DND-41 (cell line): ENCODE measurements around the gene KCNMA1.

ENCODE experiments used
- ATAC-seq: fragments of 200-7000 bp; cut with Tn5 transposase; 3 replicates; pipeline ENCODE4 v1.9.1; 2021; ENCODE audit warnings: low read depth; ENCODE audit not compliant: insufficient read depth
- DNase-seq: peaks from one replicate; pipeline ENCODE4 v3.0.0-alpha.2; 2020
- H2AFZ ChIP-seq: 2 replicates; pipeline ENCODE4 v1.6.0; 2012; ENCODE audit warnings: low read depth, low read length
- H3K27ac ChIP-seq: 2 replicates; pipeline ENCODE4 v1.5.1; 2012; ENCODE audit warnings: low read length, inconsistent platforms
- H3K27me3 ChIP-seq: fragments of 200-600 bp; sonication (generic); 2 replicates; pipeline ENCODE4 v1.6.0; 2012; ENCODE audit warnings: low read length, mild to moderate bottlenecking, inconsistent platforms; ENCODE audit not compliant: insufficient read depth, poor library complexity
- H3K36me3 ChIP-seq: 2 replicates; pipeline ENCODE4 v1.5.1; 2012; ENCODE audit warnings: low read length, inconsistent platforms; ENCODE audit not compliant: insufficient read depth
- H3K4me1 ChIP-seq: 2 replicates; pipeline ENCODE4 v1.5.1; 2012; ENCODE audit warnings: mild to moderate bottlenecking, low read length; ENCODE audit not compliant: insufficient read depth
- H3K4me2 ChIP-seq: 2 replicates; pipeline ENCODE4 v1.6.0; 2012; ENCODE audit warnings: mild to moderate bottlenecking, moderate library complexity, low read length, inconsistent platforms; ENCODE audit not compliant: insufficient read depth
- H3K4me3 ChIP-seq, 2 experiments: fragments of 200-600 bp in 1 of 2; shearing (Covaris generic) in 1 of 2; 2 replicates each; pipeline ENCODE4 v1.5.1; 2012 to 2016; ENCODE audit warnings: inconsistent platforms in 2 of 2, low read length in 2 of 2, mild to moderate bottlenecking in 2 of 2, low read depth in 1 of 2, moderate library complexity in 1 of 2
- H3K79me2 ChIP-seq: 2 replicates; pipeline ENCODE4 v1.6.0; 2012; ENCODE audit warnings: low read length, inconsistent platforms; ENCODE audit not compliant: insufficient read depth
- H3K9ac ChIP-seq: 2 replicates; pipeline ENCODE4 v1.6.0; 2012; ENCODE audit warnings: low read depth, mild to moderate bottlenecking, inconsistent platforms, low read length, moderate library complexity
- H3K9me3 ChIP-seq: 2 replicates; pipeline ENCODE4 v1.5.1; 2012; ENCODE audit warnings: low read length, moderate library complexity, mild to moderate bottlenecking, inconsistent platforms; ENCODE audit not compliant: insufficient read depth, severe bottlenecking
- H4K20me1 ChIP-seq: 2 replicates; pipeline ENCODE4 v1.6.0; 2012; ENCODE audit warnings: low read length; ENCODE audit not compliant: insufficient read depth
- EZH2 ChIP-seq: IDR thresholded peaks from 3 replicates; pipeline ENCODE4 v1.6.1; 2012; ENCODE audit warnings: borderline replicate concordance, low read depth, mild to moderate bottlenecking, moderate library complexity, low read length, inconsistent platforms; ENCODE audit not compliant: severe bottlenecking
- TF ChIP-seq, protein P1 (sequence below): IDR thresholded peaks from 2 replicates; pipeline ENCODE4 v1.5.1; 2012; ENCODE audit warnings: borderline replicate concordance, low read length, moderate library complexity, mild to moderate bottlenecking; ENCODE audit not compliant: poor library complexity, severe bottlenecking; ENCODE audit errors: extremely low read depth

The KCNMA1 gene

DNA sequence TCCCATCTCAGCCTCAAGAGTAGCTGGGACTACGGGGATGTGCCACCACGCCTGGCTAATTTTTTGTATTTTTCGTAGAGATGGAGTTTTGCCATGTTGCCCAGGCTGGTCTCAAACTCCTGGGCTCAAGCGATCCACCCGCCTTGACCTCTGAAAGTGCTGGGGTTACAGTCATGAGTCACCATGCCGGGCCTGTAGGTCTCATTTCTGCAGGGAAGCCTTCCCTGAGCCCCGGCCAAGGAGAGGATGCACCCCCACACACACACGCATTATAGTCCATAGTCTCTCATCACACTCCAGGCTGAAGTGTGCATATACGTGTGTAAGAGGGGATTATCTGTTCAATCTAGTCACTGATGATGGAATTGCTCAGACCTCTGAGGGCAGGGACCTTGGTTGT, 29.3 kb downstream of the KCNMA1 start:
- DNase-seq (no peak), ATAC-seq (no peak)
- no peaks in the 10 kb centered on the region for H3K36me3 ChIP-seq
- H3K4me3 ChIP-seq, result no peak overlapping the region
- H3K27ac ChIP-seq, result no peak overlapping the region
- no peak for TF ChIP-seq EZH2
- TF ChIP-seq, protein P1, sequence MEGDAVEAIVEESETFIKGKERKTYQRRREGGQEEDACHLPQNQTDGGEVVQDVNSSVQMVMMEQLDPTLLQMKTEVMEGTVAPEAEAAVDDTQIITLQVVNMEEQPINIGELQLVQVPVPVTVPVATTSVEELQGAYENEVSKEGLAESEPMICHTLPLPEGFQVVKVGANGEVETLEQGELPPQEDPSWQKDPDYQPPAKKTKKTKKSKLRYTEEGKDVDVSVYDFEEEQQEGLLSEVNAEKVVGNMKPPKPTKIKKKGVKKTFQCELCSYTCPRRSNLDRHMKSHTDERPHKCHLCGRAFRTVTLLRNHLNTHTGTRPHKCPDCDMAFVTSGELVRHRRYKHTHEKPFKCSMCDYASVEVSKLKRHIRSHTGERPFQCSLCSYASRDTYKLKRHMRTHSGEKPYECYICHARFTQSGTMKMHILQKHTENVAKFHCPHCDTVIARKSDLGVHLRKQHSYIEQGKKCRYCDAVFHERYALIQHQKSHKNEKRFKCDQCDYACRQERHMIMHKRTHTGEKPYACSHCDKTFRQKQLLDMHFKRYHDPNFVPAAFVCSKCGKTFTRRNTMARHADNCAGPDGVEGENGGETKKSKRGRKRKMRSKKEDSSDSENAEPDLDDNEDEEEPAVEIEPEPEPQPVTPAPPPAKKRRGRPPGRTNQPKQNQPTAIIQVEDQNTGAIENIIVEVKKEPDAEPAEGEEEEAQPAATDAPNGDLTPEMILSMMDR, result no peak
- no peaks in the 10 kb centered on the region for H3K27me3 ChIP-seq
- H3K79me2 ChIP-seq, result no peaks in the 10 kb centered on the region
- H3K9ac ChIP-seq, result no peak overlapping the region
- H3K9me3 ChIP-seq, result no peaks in the 10 kb centered on the region
- no peak overlapping the region for H2AFZ ChIP-seq
- H4K20me1 ChIP-seq, result no peaks in the 10 kb centered on the region
- H3K4me2 ChIP-seq, result no peak overlapping the region
- peaks cover 9% of the 10 kb centered on the region for H3K4me1 ChIP-seq

DNA sequence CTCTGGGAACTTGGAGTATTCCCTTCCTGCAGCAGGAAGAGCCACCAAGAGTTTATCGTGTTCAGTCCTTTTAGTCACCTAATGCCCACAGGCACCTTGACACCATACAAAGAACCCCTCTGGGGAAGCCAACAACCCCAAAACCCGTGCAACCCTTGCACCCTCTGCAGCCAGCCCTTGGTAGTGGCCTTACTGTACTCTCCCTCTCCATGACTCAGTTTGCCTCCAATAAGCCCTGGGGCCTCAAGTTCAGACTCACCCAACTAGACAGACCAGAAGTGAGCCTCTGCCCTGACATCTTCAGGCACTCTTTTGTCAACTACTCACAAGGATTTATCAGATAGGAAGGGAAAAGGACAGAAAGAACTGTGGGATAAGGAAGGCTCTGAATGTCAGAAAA, 30.9 kb downstream of the KCNMA1 start:
- ATAC-seq, result no peak
- Histone ChIP-seq H3K9ac (no peak overlapping the region), H3K4me1 (peaks cover 18% of the 10 kb centered on the region), H3K4me2 (no peak overlapping the region), H3K9me3 (no peaks in the 10 kb centered on the region), H3K4me3 (no peak overlapping the region), H2AFZ (no peak overlapping the region), H3K27ac (no peak overlapping the region), H3K79me2 (no peaks in the 10 kb centered on the region), H4K20me1 (0 out of 2 replicates have a peak, but pooled peaks cover 4% of the 10 kb centered on the region), H3K36me3 (no peaks in the 10 kb centered on the region), H3K27me3 (no peaks in the 10 kb centered on the region)
- DNase-seq, result no peak
- TF ChIP-seq, protein P1, result no peak
- no peak for TF ChIP-seq EZH2

DNA sequence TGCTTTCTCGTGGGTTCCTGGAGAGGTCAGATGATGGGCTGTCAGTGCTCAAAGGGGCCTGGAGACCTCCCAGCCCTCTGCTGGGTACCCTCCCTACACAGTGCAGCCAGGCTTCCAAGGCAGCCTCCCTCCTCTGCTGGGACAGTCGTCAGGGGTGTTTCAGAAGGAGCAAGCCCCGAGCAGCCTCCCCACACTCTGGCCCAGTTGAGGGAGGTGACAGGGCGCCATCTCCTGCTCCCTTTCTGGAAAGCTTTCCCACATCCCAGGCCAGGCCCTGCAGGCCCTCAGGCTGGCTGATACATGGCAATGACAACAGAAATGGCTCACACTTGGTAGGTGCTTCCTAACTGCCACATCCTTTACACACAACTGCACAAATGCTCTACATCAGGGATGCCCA, 32.1 kb downstream of the KCNMA1 start:
- DNase-seq, result no peak
- H3K4me3 ChIP-seq, result no peak overlapping the region
- no peaks in the 10 kb centered on the region for H3K27me3 ChIP-seq
- TF ChIP-seq EZH2, result no peak
- H2AFZ ChIP-seq, result no peak overlapping the region
- no peak overlapping the region for H3K4me2 ChIP-seq
- no peaks in the 10 kb centered on the region for H3K79me2 ChIP-seq
- ATAC-seq, result no peak
- peaks cover 18% of the 10 kb centered on the region for H3K4me1 ChIP-seq
- H3K27ac ChIP-seq, result no peak overlapping the region
- H3K9me3 ChIP-seq, result no peaks in the 10 kb centered on the region
- H3K36me3 ChIP-seq, result no peaks in the 10 kb centered on the region
- H3K9ac ChIP-seq, result no peak overlapping the region
- H4K20me1 ChIP-seq, result 0 out of 2 replicates have a peak, but pooled peaks cover 4% of the 10 kb centered on the region

DNA sequence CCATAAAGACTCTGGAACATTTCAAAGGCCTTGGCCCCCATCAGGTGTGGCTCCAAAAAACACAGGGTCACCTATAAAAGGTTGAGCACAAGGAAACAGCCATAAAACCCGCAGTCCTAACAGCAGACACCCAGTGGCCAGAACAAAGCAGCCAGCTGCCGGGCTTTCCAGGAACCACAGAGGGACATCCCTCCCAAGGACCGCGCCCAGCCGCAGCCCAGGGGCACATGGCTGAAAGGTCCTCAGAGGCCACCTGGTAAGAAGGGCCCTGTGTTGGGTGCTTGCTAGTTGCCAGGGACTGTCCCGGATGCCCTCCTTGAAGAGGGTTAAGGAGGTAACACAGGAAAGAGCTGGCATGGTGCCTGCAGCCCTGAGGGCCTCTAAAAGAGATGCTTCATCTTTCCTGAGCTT, 32.7 kb downstream of the KCNMA1 start:
- H4K20me1 ChIP-seq, result 0 out of 2 replicates have a peak, but pooled peaks cover 4% of the 10 kb centered on the region

More for the DNA sequence above, 32.7 kb downstream of the KCNMA1 start:
- Histone ChIP-seq H3K9me3 (no peaks in the 10 kb centered on the region), H3K4me3 (no peak overlapping the region), H3K4me1 (peaks cover 18% of the 10 kb centered on the region), H3K27ac (no peak overlapping the region), H2AFZ (no peak overlapping the region), H3K27me3 (no peaks in the 10 kb centered on the region), H3K9ac (no peak overlapping the region), H3K79me2 (no peaks in the 10 kb centered on the region), H3K36me3 (no peaks in the 10 kb centered on the region), H3K4me2 (no peak overlapping the region)
- ATAC-seq (no peak), DNase-seq (no peak)
- TF ChIP-seq, protein P1, result no peak
- TF ChIP-seq EZH2, result no peak
